H1 (cell line): ENCODE measurements around the gene CFAP97D2. TPM values are rescaled to one million over a fixed set of nuclear protein-coding genes. Genes with fewer than 3 reads are reported as not detected.

Experiments used
- CTCF ChIA-PET: fragments of 300-600 bp; sonication (Branson Sonifier 250); formaldehyde crosslinking; loops from one replicate; lab custom pipeline; 2021; ENCODE audit not compliant: partially characterized antibody; lab: Charles Lee
- POLR2A ChIA-PET: fragments of 300-600 bp; sonication (Branson Sonifier 250); formaldehyde crosslinking; loops from one replicate; lab custom pipeline; 2021; ENCODE audit warnings: inconsistent platforms; ENCODE audit not compliant: partially characterized antibody; lab: Charles Lee
- DNase-seq, 2 experiments: peaks; one replicate each; pipeline versions ENCODE4 v3.0.0 to v3.0.0-alpha.2; 2010 to 2022; ENCODE audit warnings: low spot score in 2 of 2, low read depth in 1 of 2, mixed read lengths in 1 of 2
- FAIRE-seq: peaks from 2 replicates; lab custom pipeline; 2011; peaks lifted over from hg19 to GRCh38; lab: Jason Lieb, UNC
- H2AFZ ChIP-seq: 2 replicates; pipeline ENCODE4 v1.8.1; 2012; ENCODE audit warnings: low read length, inconsistent platforms
- H2AK5ac ChIP-seq: 2 replicates; pipeline ENCODE4 v1.6.1; 2013; ENCODE audit warnings: low read depth, low read length
- H2BK120ac ChIP-seq: replicated peaks from 2 replicates; pipeline ENCODE3; 2013; ENCODE audit warnings: low read depth, low read length, inconsistent platforms
- H2BK12ac ChIP-seq: 2 replicates; pipeline ENCODE4 v1.6.1; 2013; ENCODE audit warnings: low read depth, low read length
- H2BK15ac ChIP-seq: 2 replicates; pipeline ENCODE4 v1.6.1; 2013; ENCODE audit warnings: low read length
- H2BK20ac ChIP-seq: 2 replicates; pipeline ENCODE4 v1.6.1; 2013; ENCODE audit warnings: low read length
- H2BK5ac ChIP-seq: 2 replicates; pipeline ENCODE4 v1.6.1; 2013; ENCODE audit warnings: low read depth, low read length
- H3K14ac ChIP-seq: 2 replicates; pipeline ENCODE4 v1.6.1; 2013; ENCODE audit warnings: inconsistent platforms; ENCODE audit not compliant: insufficient read length
- H3K18ac ChIP-seq: 2 replicates; pipeline ENCODE4 v1.6.1; 2013; ENCODE audit warnings: low read length; ENCODE audit errors: extremely low read depth
- H3K23ac ChIP-seq: 2 replicates; pipeline ENCODE4 v1.6.1; 2013; ENCODE audit warnings: inconsistent platforms; ENCODE audit not compliant: insufficient read length
- H3K23me2 ChIP-seq: 2 replicates; pipeline ENCODE4 v1.6.1; 2013; ENCODE audit warnings: low read depth, low read length
- H3K27ac ChIP-seq: 2 replicates; pipeline ENCODE4 v1.6.1; 2011; ENCODE audit warnings: low read depth, low read length, inconsistent platforms
- H3K27me3 ChIP-seq, 4 experiments: replicated peaks in 1 of 4; 1 replicate in 1 of 4; 2 replicates in 3 of 4; pipeline versions ENCODE4 v1.6.1 to v1.8.1; 2011 to 2013; ENCODE audit warnings: low read length in 3 of 4, mild to moderate bottlenecking in 3 of 4, inconsistent platforms in 2 of 4, mixed read lengths in 2 of 4, moderate library complexity in 1 of 4; ENCODE audit not compliant: control insufficient read depth in 3 of 4, insufficient read depth in 3 of 4; ENCODE audit errors: extremely low read depth in 1 of 4
- H3K36me3 ChIP-seq, 4 experiments: 2 replicates each; pipeline versions ENCODE4 v1.6.1 to v1.8.1; 2011 to 2013; ENCODE audit warnings: mild to moderate bottlenecking in 4 of 4, low read length in 3 of 4, moderate library complexity in 2 of 4, control low read depth in 1 of 4, inconsistent platforms in 1 of 4; ENCODE audit not compliant: insufficient read depth in 4 of 4, control insufficient read depth in 2 of 4
- H3K4ac ChIP-seq: replicated peaks from 2 replicates; pipeline ENCODE3; 2013; ENCODE audit warnings: low read length, low read depth, mixed read lengths, inconsistent platforms; ENCODE audit not compliant: insufficient read length
- H3K4me1 ChIP-seq, 4 experiments: replicated peaks in 1 of 4; 1 replicate in 1 of 4; 2 replicates in 3 of 4; pipeline versions ENCODE4 v1.6.1 to v1.8.1; 2011 to 2013; ENCODE audit warnings: low read length in 3 of 4, inconsistent platforms in 2 of 4, mixed read lengths in 1 of 4; ENCODE audit not compliant: insufficient read depth in 4 of 4, control insufficient read depth in 3 of 4
- H3K4me2 ChIP-seq, 2 experiments: 2 replicates each; pipeline versions ENCODE4 v1.6.1 to v1.8.1; 2011 to 2013; ENCODE audit warnings: low read depth in 2 of 2, low read length in 2 of 2, control low read depth in 1 of 2, inconsistent platforms in 1 of 2, mild to moderate bottlenecking in 1 of 2; ENCODE audit not compliant: insufficient read depth in 1 of 2
- H3K4me3 ChIP-seq, 4 experiments: fragments of 200-600, 300-600 bp in 1 of 4; sonication (generic), shearing (Covaris generic), sonication (Bioruptor Twin) in 1 of 4; 2 replicates each; pipeline versions ENCODE4 v1.5.1 to v1.8.1; 2011 to 2016; ENCODE audit warnings: low read length in 4 of 4, low read depth in 3 of 4, control low read depth in 2 of 4, inconsistent platforms in 2 of 4, mild to moderate bottlenecking in 2 of 4, mixed read lengths in 1 of 4, moderate library complexity in 1 of 4; ENCODE audit not compliant: insufficient read depth in 2 of 4; ENCODE audit errors: extremely low read depth in 1 of 4
- H3K56ac ChIP-seq: replicated peaks from 2 replicates; pipeline ENCODE3; 2013; ENCODE audit warnings: low read depth, mild to moderate bottlenecking, mixed read lengths, low read length, inconsistent platforms; ENCODE audit not compliant: insufficient read length
- H3K79me1 ChIP-seq: 2 replicates; pipeline ENCODE4 v1.6.1; 2013; ENCODE audit warnings: low read depth, low read length, control low read depth
- H3K79me2 ChIP-seq, 2 experiments: 2 replicates each; pipeline versions ENCODE4 v1.6.1 to v1.8.1; 2012 to 2013; ENCODE audit warnings: low read length in 2 of 2, mild to moderate bottlenecking in 2 of 2, inconsistent platforms in 1 of 2; ENCODE audit not compliant: insufficient read depth in 2 of 2, control insufficient read depth in 1 of 2
- H3K9ac ChIP-seq, 4 experiments: replicated peaks in 1 of 4; 1 replicate in 1 of 4; 2 replicates in 3 of 4; pipeline versions ENCODE4 v1.6.1 to v1.8.1; 2011 to 2013; ENCODE audit warnings: low read depth in 3 of 4, low read length in 3 of 4, control low read depth in 2 of 4, mild to moderate bottlenecking in 2 of 4, moderate library complexity in 2 of 4, inconsistent platforms in 1 of 4; ENCODE audit errors: extremely low read depth in 1 of 4
- H3K9me3 ChIP-seq, 2 experiments: 2 replicates each; pipeline versions ENCODE4 v1.6.1 to v1.8.1; 2012 to 2013; ENCODE audit warnings: mild to moderate bottlenecking in 2 of 2, moderate library complexity in 2 of 2, control low read depth in 1 of 2, inconsistent platforms in 1 of 2, low read depth in 1 of 2, low read length in 1 of 2, mixed read lengths in 1 of 2; ENCODE audit not compliant: insufficient read depth in 2 of 2
- H4K20me1 ChIP-seq, 2 experiments: replicated peaks in 1 of 2; 2 replicates each; pipeline versions ENCODE3 to v1.8.1; 2011 to 2013; ENCODE audit warnings: inconsistent platforms in 2 of 2, low read length in 2 of 2, mild to moderate bottlenecking in 1 of 2; ENCODE audit not compliant: insufficient read depth in 2 of 2, control insufficient read depth in 1 of 2
- H4K5ac ChIP-seq: 2 replicates; pipeline ENCODE4 v1.6.1; 2013; ENCODE audit warnings: low read length, low read depth, mixed read lengths, inconsistent platforms; ENCODE audit not compliant: insufficient read length
- H4K8ac ChIP-seq: 2 replicates; pipeline ENCODE4 v1.8.0; 2013; ENCODE audit warnings: mild to moderate bottlenecking, moderate library complexity, low read length, inconsistent platforms; ENCODE audit not compliant: insufficient read depth; ENCODE audit errors: extremely low read depth
- H4K91ac ChIP-seq: replicated peaks from 2 replicates; pipeline ENCODE3; 2013; ENCODE audit warnings: low read length, mixed read lengths, inconsistent platforms; ENCODE audit not compliant: insufficient read length
- CEBPB ChIP-seq: IDR thresholded peaks from 2 replicates; pipeline ENCODE4 v1.6.1; 2012; ENCODE audit warnings: low read depth, low read length
- WGBS, 2 experiments: shearing (Covaris generic) in 1 of 2; methylation state at CpG; one replicate each; pipeline versions ENCODE4 v1.1.6 to v1.1.7; 2013 to 2015; ENCODE audit warnings: low lambda C conversion rate in 2 of 2, mixed read lengths in 2 of 2, inconsistent platforms in 1 of 2, low coverage in 1 of 2, missing lambda C conversion rate in 1 of 2; ENCODE audit not compliant: insufficient replicate concordance in 2 of 2, insufficient coverage in 1 of 2, insufficient read length in 1 of 2; ENCODE audit errors: extremely low coverage in 1 of 2, missing lambda C conversion rate in 1 of 2; 5-methylcytosine and 5-hydroxymethylcytosine counted together
- polyA plus RNA-seq, 7 experiments: library from polyadenylated mRNA; depleted of rRNA in 3 of 7; stranded (reverse) in 5 of 7; unstranded in 2 of 7; fragments of >200 nt in 5 of 7; fragments of 200-250 nt in 2 of 7; gene quantifications; 1 replicate in 5 of 7; 2 replicates in 1 of 7; 4 replicates in 1 of 7; pipeline versions ENCODE4 v1.2.1 to v1.2.3, GENCODE V29; 2011 to 2013; ENCODE audit warnings: missing spikeins in 2 of 7, mixed read lengths in 2 of 7
- total RNA-seq: library from RNA; stranded (reverse); fragmentation: NEBNext Ultra II Directional; extraction: Animal tissue kit (Norgen Biotek cat#: 25700); gene quantifications from 2 replicates; pipeline ENCODE4 v1.2.1, GENCODE V29; 2021

Gene CFAP97D2
- total and polyA plus RNA-seq, 2 of the 8 experiments (the other 6 are each of a cell fraction or from before 2014, with no cell fraction given): not detected

- Histone ChIP-seq H2BK12ac (no peak overlapping the region), H3K79me2 (peaks cover 9 to 21% of the 10 kb centered on the region in 2 experiments; a peak in 3 of 4 replicates), H3K23ac (no peak overlapping the region), H3K27me3 (no peaks in the 10 kb centered on the region), H3K4me2 (no peak overlapping the region), H3K9ac (no peak overlapping the region), H2BK15ac (no peak overlapping the region), H3K4me1 (peaks cover 0 to 4% (median 4%) of the 10 kb centered on the region in 4 experiments; a peak in 3 of 7 replicates), H3K79me1 (peaks cover 2% of the 10 kb centered on the region; the same call in 1 of the 2 replicates), H2AK5ac (no peak overlapping the region), H2BK5ac (no peak overlapping the region), H4K91ac (no peak overlapping the region), H3K27ac (no peak overlapping the region), H2BK20ac (no peak overlapping the region), H2BK120ac (no peak overlapping the region), H3K18ac (no peak overlapping the region), H4K5ac (no peak overlapping the region), H3K36me3 (peaks cover 26 to 56% (median 45%) of the 10 kb centered on the region in 4 experiments), H3K23me2 (peaks cover 4% of the 10 kb centered on the region), H4K8ac (no peak overlapping the region), H3K9me3 (no peaks in the 10 kb centered on the region), H4K20me1 (peaks cover 7 to 8% of the 10 kb centered on the region in 2 experiments), H3K4me3 (no peak overlapping the region), H3K14ac (no peak overlapping the region), H2AFZ (no peak overlapping the region), H3K4ac (no peak overlapping the region), H3K56ac (no peak overlapping the region)
- POLR2A ChIA-PET: interaction anchor here (0.8 to 5.3 kb wide), 5 partner anchors 8 to 19 kb away, joined by 4 to 33 read pairs (median 10); no protein-coding TSS in a partner anchor
- FAIRE-seq: no peak
- CTCF ChIA-PET: interaction anchor here (0.9 to 1.2 kb wide), 3 partner anchors 9 to 69 kb away, joined by 3 to 4 read pairs (median 3); no protein-coding TSS in a partner anchor
- no peak for DNase-seq
- WGBS, 2 experiments: 88% methylated on average over 7 of the region's 7 CpGs; no CpG with 5 or more reads in 1 of the 2 experiments
- no peak for TF ChIP-seq CEBPB
Measured at GRCh38 chr13:114237415-114238112, 58.5 kb downstream of the CFAP97D2 start.
